Breast epithelium (tissue), 4 donors: Measurements from ENCODE around the gene DSCAM. TPM values are rescaled to one million over a fixed set of nuclear protein-coding genes. Genes with fewer than 3 reads are reported as not detected.

ENCODE experiments used
- DNase-seq, 2 donors: peaks; one replicate each; pipeline ENCODE4 v3.0.0-alpha.2; 2019; ENCODE audit warnings: low spot score in 2 of 2
- H3K27ac ChIP-seq, 2 donors: fragments of 200-600 bp; sonication (generic) in 1 of 2; one replicate each; pipeline ENCODE4 v1.5.1; 2016 to 2019; ENCODE audit warnings: mild to moderate bottlenecking in 1 of 2
- H3K27me3 ChIP-seq, 2 donors: fragments of 200-600 bp; sonication (generic) in 1 of 2; one replicate each; pipeline versions ENCODE4 v1.5.1 to v1.6.0; 2017 to 2019; ENCODE audit warnings: control low read depth in 1 of 2, mild to moderate bottlenecking in 1 of 2
- H3K36me3 ChIP-seq: fragments of 200-600 bp; one replicate; pipeline ENCODE4 v1.5.1; 2019
- H3K4me1 ChIP-seq, 2 donors: fragments of 200-600 bp; sonication (generic); one replicate each; pipeline ENCODE4 v1.5.1; 2016 to 2019; ENCODE audit warnings: control low read depth in 1 of 2
- H3K4me3 ChIP-seq, 3 donors: fragments of 200-600 bp; sonication (generic); 1 replicate in 2 of 3; 2 replicates in 1 of 3; pipeline ENCODE4 v1.5.1; 2016 to 2019; ENCODE audit warnings: mild to moderate bottlenecking in 3 of 3, moderate library complexity in 2 of 3
- H3K9me3 ChIP-seq, 2 donors: fragments of 200-600 bp; sonication (generic) in 1 of 2; one replicate each; pipeline ENCODE4 v1.5.1; 2016 to 2019; ENCODE audit warnings: control low read depth in 1 of 2
- CTCF ChIP-seq, 3 donors: fragments of 450-650 bp; IDR thresholded peaks; one replicate each; pipeline ENCODE4 v1.5.1; 2016 to 2017; ENCODE audit warnings: antibody characterized with exemption in 3 of 3, mild to moderate bottlenecking in 3 of 3, moderate library complexity in 3 of 3
- POLR2A ChIP-seq: fragments of 450-650 bp; IDR thresholded peaks from one replicate; pipeline ENCODE4 v1.6.1; 2016; ENCODE audit warnings: antibody characterized with exemption, mild to moderate bottlenecking, moderate library complexity
- POLR2AphosphoS5 ChIP-seq, 3 donors: sonication (generic); formaldehyde crosslinking; IDR thresholded peaks; one replicate each; pipeline ENCODE4 v1.6.1; 2017; ENCODE audit warnings: antibody characterized with exemption in 3 of 3
- intact Hi-C: fragments of 100-400 bp; cut with DNase I; formaldehyde crosslinking; loops from one replicate; pipeline ENCODE4 v1.15.1; 2023; ENCODE audit warnings: low total_unique reads
- total RNA-seq, 3 donors: library from RNA; depleted of rRNA; stranded (reverse); fragments of >200 nt; gene quantifications; one replicate each; pipeline ENCODE4 v1.1.0, GENCODE V29; 2016

The DSCAM gene
- total RNA-seq, 3 donors from 2014 or later = 0.33 to 0.44 TPM; not detected in 1

- Histone ChIP-seq H3K4me3 (no peak overlapping the region), H3K36me3 (no peaks in the 10 kb centered on the region), H3K27me3 (no peaks in the 10 kb centered on the region), H3K4me1 (no peaks in the 10 kb centered on the region), H3K9me3 (no peaks in the 10 kb centered on the region), H3K27ac (no peak overlapping the region)
- intact Hi-C loops = no loop called here
- no peak for DNase-seq
- TF ChIP-seq POLR2AphosphoS5 (IDR thresholded peaks at IDR 0.05) = no peak
- TF ChIP-seq CTCF (IDR thresholded peaks at IDR 0.05) = no peak
- no peak for TF ChIP-seq POLR2A
Observed at GRCh38 chr21:40658311-40658710, 188.6 kb downstream of the DSCAM start.

GRCh38 chr21:40652436-40652835 is 194.5 kb downstream of the DSCAM start:
- Histone ChIP-seq H3K27me3 (no peaks in the 10 kb centered on the region), H3K4me3 (no peak overlapping the region), H3K36me3 (no peaks in the 10 kb centered on the region), H3K9me3 (peaks cover 0 to 7% of the 10 kb centered on the region in 2 donors), H3K27ac (no peak overlapping the region), H3K4me1 (no peaks in the 10 kb centered on the region)
- TF ChIP-seq POLR2AphosphoS5 (IDR thresholded peaks at IDR 0.05) (no peak), CTCF (IDR thresholded peaks at IDR 0.05) (no peak), POLR2A (no peak)
- DNase-seq = no peak
- intact Hi-C loops = loop anchor here (5.0 kb wide), 1 partner anchor 720 kb away; no protein-coding TSS in a partner anchor

- no peak overlapping the region for H3K27ac ChIP-seq
- no peaks in the 10 kb centered on the region for H3K36me3 ChIP-seq
- no peak for DNase-seq
- H3K9me3 ChIP-seq = peaks cover 0 to 7% of the 10 kb centered on the region in 2 donors
- TF ChIP-seq POLR2AphosphoS5 (IDR thresholded peaks at IDR 0.05) (no peak), CTCF (IDR thresholded peaks at IDR 0.05) (no peak), POLR2A (no peak)
- no peaks in the 10 kb centered on the region for H3K4me1 ChIP-seq
- intact Hi-C loops = no loop called here
- no peak overlapping the region for H3K4me3 ChIP-seq
- no peaks in the 10 kb centered on the region for H3K27me3 ChIP-seq
Observed at GRCh38 chr21:40647706-40648105, 199.3 kb downstream of the DSCAM start.

GRCh38 chr21:40646651-40647050 is 200.3 kb downstream of the DSCAM start:
- no peaks in the 10 kb centered on the region for H3K4me1 ChIP-seq
- no peak overlapping the region for H3K4me3 ChIP-seq
- intact Hi-C loops = no loop called here
- H3K36me3 ChIP-seq = no peaks in the 10 kb centered on the region
- DNase-seq = no peak
- H3K27ac ChIP-seq = no peak overlapping the region
- H3K27me3 ChIP-seq = no peaks in the 10 kb centered on the region
- peaks cover 0 to 7% of the 10 kb centered on the region in 2 donors for H3K9me3 ChIP-seq
- no peak for TF ChIP-seq POLR2A

DNA sequence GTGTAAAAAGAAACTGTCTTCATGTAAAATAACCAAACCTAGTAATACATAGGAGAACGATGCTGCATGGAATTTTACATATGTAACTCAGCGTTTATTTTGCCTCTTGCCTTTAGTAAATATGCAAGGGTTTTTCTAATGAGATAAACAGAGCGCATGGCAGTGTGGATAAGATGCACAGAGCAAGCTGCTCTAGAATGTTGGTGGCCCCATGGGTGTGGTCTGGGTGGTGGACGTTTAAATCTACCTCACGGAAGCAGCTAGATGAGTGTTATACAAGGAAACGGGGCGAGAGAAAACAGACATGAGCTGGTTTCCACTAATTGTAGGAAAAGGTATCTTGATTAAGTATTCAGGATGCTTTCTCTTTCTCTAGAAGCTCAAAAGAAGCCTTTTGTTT is 205.9 kb downstream of the DSCAM start:
- Histone ChIP-seq H3K4me1 (no peaks in the 10 kb centered on the region), H3K36me3 (no peaks in the 10 kb centered on the region), H3K4me3 (no peak overlapping the region), H3K27ac (no peak overlapping the region), H3K9me3 (no peaks in the 10 kb centered on the region), H3K27me3 (no peaks in the 10 kb centered on the region)
- no peak for TF ChIP-seq POLR2A
- DNase-seq = no peak
- intact Hi-C loops = no loop called here

- no peaks in the 10 kb centered on the region for H3K27me3 ChIP-seq
- H3K27ac ChIP-seq = no peak overlapping the region
- H3K4me1 ChIP-seq = no peaks in the 10 kb centered on the region
- H3K4me3 ChIP-seq = no peak overlapping the region
- no peak for TF ChIP-seq POLR2AphosphoS5 (IDR thresholded peaks at IDR 0.05)
- no peak for TF ChIP-seq POLR2A
- no peak for TF ChIP-seq CTCF (IDR thresholded peaks at IDR 0.05)
- no peaks in the 10 kb centered on the region for H3K9me3 ChIP-seq
- DNase-seq = no peak
- no peaks in the 10 kb centered on the region for H3K36me3 ChIP-seq
- intact Hi-C loops = no loop called here
Observed at GRCh38 chr21:40640266-40640789, 206.6 kb downstream of the DSCAM start.
